Spleen (tissue), 11 donors: Measurements from ENCODE around the gene CCDC86. TPM values are rescaled to one million over a fixed set of nuclear protein-coding genes. Genes with fewer than 3 reads are reported as not detected.

Experiments used
- DNase-seq: peaks from one replicate; pipeline ENCODE4 v3.0.0-alpha.2; 2020
- H3K27ac ChIP-seq, 8 donors: fragments of 200-600 bp; sonication (generic) in 7 of 8; 1 replicate in 4 of 8; 2 replicates in 4 of 8; pipeline versions ENCODE4 v1.5.0 to v1.8.0; 2016 to 2021; ENCODE audit warnings: inconsistent platforms in 4 of 8, mild to moderate bottlenecking in 4 of 8, moderate library complexity in 1 of 8
- H3K27me3 ChIP-seq, 7 donors: fragments of 200-600 bp; sonication (generic) in 6 of 7; replicated peaks in 1 of 7; 1 replicate in 4 of 7; 2 replicates in 3 of 7; pipeline versions ENCODE4 v1.5.0 to v1.8.0; 2016 to 2021; ENCODE audit warnings: inconsistent platforms in 3 of 7, mild to moderate bottlenecking in 1 of 7
- H3K36me3 ChIP-seq, 6 donors: fragments of 200-600 bp; sonication (generic) in 5 of 6; 1 replicate in 4 of 6; 2 replicates in 2 of 6; pipeline versions ENCODE4 v1.5.0 to v1.8.0; 2016 to 2021; ENCODE audit warnings: inconsistent platforms in 2 of 6
- H3K4me1 ChIP-seq, 6 donors: fragments of 200-600 bp; sonication (generic) in 5 of 6; 1 replicate in 3 of 6; 2 replicates in 3 of 6; pipeline versions ENCODE4 v1.5.0 to v1.8.0; 2016 to 2021; ENCODE audit warnings: inconsistent platforms in 3 of 6
- H3K4me3 ChIP-seq, 8 donors: fragments of 200-600 bp; sonication (generic) in 7 of 8; 1 replicate in 4 of 8; 2 replicates in 4 of 8; pipeline versions ENCODE4 v1.5.0 to v1.8.0; 2016 to 2021; ENCODE audit warnings: inconsistent platforms in 4 of 8, mild to moderate bottlenecking in 4 of 8, moderate library complexity in 2 of 8
- H3K9me3 ChIP-seq, 8 donors: fragments of 200-600 bp; sonication (generic) in 7 of 8; 1 replicate in 4 of 8; 2 replicates in 4 of 8; pipeline versions ENCODE4 v1.5.0 to v1.8.0; 2016 to 2021; ENCODE audit warnings: inconsistent platforms in 4 of 8
- POLR2A ChIP-seq, 3 donors: fragments of 450-650 bp; IDR thresholded peaks; one replicate each; pipeline ENCODE4 v1.5.1; 2017; ENCODE audit warnings: antibody characterized with exemption in 3 of 3, mild to moderate bottlenecking in 1 of 3
- POLR2AphosphoS5 ChIP-seq, 3 donors: sonication (generic); formaldehyde crosslinking; IDR thresholded peaks; one replicate each; pipeline ENCODE4 v1.5.1; 2017; ENCODE audit warnings: antibody characterized with exemption in 3 of 3
- WGBS, 5 donors: extraction: QIAGEN DNeasy Blood & Tissue Kit in 3 of 5; methylation state at CpG; one replicate each; pipeline versions ENCODE4 v1.1.5 to v1.1.7; 2013 to 2018; 5-methylcytosine and 5-hydroxymethylcytosine counted together
- intact Hi-C: fragments of 100-400 bp; cut with DNase I; formaldehyde crosslinking; loops from one replicate; pipeline ENCODE4 v1.15.0; 2023; ENCODE audit warnings: low total_unique reads
- polyA plus RNA-seq, 3 donors: library from polyadenylated mRNA; stranded (reverse); fragments of 200-250 nt; gene quantifications; one replicate each; pipeline ENCODE4 v1.2.1, GENCODE V29; 2013
- total RNA-seq, 7 donors: library from RNA; depleted of rRNA in 3 of 7; stranded (reverse); fragments of >200 nt in 3 of 7; fragmentation: NEBNext Ultra II Directional in 4 of 7; extraction: Animal tissue kit (Norgen Biotek cat#: 25700) in 4 of 7; gene quantifications; one replicate each; pipeline versions ENCODE4 v1.1.0 to v1.2.1, GENCODE V29; 2016 to 2021
- TF ChIP-seq, protein P1 (sequence below), 11 experiments: fragments of 200-600 bp in 7 of 11; fragments of 450-650 bp in 4 of 11; sonication (generic) in 4 of 11; IDR thresholded peaks in 8 of 11; conservative IDR thresholded peaks in 3 of 11; 1 replicate in 7 of 11; 2 replicates in 4 of 11; pipeline versions ENCODE4 v1.4.0 to v1.8.0; 2016 to 2021; ENCODE audit warnings: antibody characterized with exemption in 11 of 11, inconsistent platforms in 4 of 11, mild to moderate bottlenecking in 1 of 11
- donor health status: healthy with polysubstance abuse.
- donor health status: DM: no; HTN: no; CAD: no; lungs with moderate emphysema.
- donor health status: DM: no; HTN: no; CAD: no.
- donor health status: Bipolar disorder and iron deficiency.
- donor health status: healthy.
- donor health status: DM: no; HTN: no; CAD: no.
- donor health status: DM: yes; HTN: yes; CAD: no.

CCDC86 gene
- total and polyA plus RNA-seq, 10 donors = 7.6 to 21.6 (median 12.3) TPM

GRCh38 chr11:60831501-60832079 lies 10.3 kb upstream of the CCDC86 start:
- no peaks in the 10 kb centered on the region for H3K36me3 ChIP-seq
- H3K9me3 ChIP-seq = no peaks in the 10 kb centered on the region
- WGBS, 5 donors = 51 to 67% (median 61%) methylated on average over 7 of the region's 7 CpGs
- H3K27me3 ChIP-seq = peaks cover 0 to 7% (median 0%) of the 10 kb centered on the region in 7 donors
- DNase-seq = no peak
- no peak overlapping the region for H3K4me3 ChIP-seq
- no peak for TF ChIP-seq POLR2A (IDR thresholded peaks at IDR 0.05)
- TF ChIP-seq POLR2AphosphoS5 (IDR thresholded peaks at IDR 0.05) = no peak
- TF ChIP-seq, protein P1, sequence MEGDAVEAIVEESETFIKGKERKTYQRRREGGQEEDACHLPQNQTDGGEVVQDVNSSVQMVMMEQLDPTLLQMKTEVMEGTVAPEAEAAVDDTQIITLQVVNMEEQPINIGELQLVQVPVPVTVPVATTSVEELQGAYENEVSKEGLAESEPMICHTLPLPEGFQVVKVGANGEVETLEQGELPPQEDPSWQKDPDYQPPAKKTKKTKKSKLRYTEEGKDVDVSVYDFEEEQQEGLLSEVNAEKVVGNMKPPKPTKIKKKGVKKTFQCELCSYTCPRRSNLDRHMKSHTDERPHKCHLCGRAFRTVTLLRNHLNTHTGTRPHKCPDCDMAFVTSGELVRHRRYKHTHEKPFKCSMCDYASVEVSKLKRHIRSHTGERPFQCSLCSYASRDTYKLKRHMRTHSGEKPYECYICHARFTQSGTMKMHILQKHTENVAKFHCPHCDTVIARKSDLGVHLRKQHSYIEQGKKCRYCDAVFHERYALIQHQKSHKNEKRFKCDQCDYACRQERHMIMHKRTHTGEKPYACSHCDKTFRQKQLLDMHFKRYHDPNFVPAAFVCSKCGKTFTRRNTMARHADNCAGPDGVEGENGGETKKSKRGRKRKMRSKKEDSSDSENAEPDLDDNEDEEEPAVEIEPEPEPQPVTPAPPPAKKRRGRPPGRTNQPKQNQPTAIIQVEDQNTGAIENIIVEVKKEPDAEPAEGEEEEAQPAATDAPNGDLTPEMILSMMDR (IDR thresholded peaks at IDR 0.05 in 8 of 11, conservative IDR thresholded peaks at IDR 0.05 in 3 of 11) = no peak
- intact Hi-C loops = loop anchor here (2.0 to 5.0 kb wide), 2 partner anchors 56 to 353 kb away; no protein-coding TSS in a partner anchor
- H3K27ac ChIP-seq = no peak overlapping the region
- H3K4me1 ChIP-seq = peaks cover 0 to 30% (median 7%) of the 10 kb centered on the region in 6 donors

GRCh38 chr11:60834742-60835533 lies 7.0 kb upstream of the CCDC86 start:
- WGBS, 5 donors = 56 to 66% (median 59%) methylated on average over 7 of the region's 7 CpGs
- TF ChIP-seq POLR2AphosphoS5 (IDR thresholded peaks at IDR 0.05) (no peak), POLR2A (IDR thresholded peaks at IDR 0.05) (no peak)
- TF ChIP-seq, protein P1 (IDR thresholded peaks at IDR 0.05 in 8 of 11, conservative IDR thresholded peaks at IDR 0.05 in 3 of 11) = no peak
- H3K4me3 ChIP-seq = no peak overlapping the region
- peaks cover 0 to 30% (median 7%) of the 10 kb centered on the region in 6 donors for H3K4me1 ChIP-seq
- DNase-seq = no peak
- H3K9me3 ChIP-seq = no peaks in the 10 kb centered on the region
- H3K27me3 ChIP-seq = peaks cover 0 to 7% (median 0%) of the 10 kb centered on the region in 7 donors
- H3K27ac ChIP-seq = peak overlapping the region in 2 of 8 donors; percentile 45 to 47
- no peaks in the 10 kb centered on the region for H3K36me3 ChIP-seq
- intact Hi-C loops = loop anchor here (5.0 kb wide), 1 partner anchor 52 kb away; no protein-coding TSS in a partner anchor

DNA sequence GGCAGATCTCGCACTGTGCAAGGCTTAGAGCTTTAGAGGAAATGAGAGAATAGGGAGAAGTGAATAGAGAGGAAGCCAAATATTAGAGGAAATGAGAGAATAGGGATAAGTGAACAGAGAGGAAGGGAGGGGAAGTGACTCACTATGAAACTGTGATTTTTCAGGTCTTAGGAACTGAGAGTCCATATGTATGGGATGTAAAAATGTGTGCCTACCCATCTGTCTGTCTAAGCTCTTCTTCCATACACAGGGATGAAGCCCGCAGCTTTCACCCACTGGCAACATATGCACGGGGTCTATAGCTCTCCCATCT lies 6.4 kb upstream of the CCDC86 start:
- Histone ChIP-seq H3K4me1 (peaks cover 0 to 29% (median 6%) of the 10 kb centered on the region in 6 donors), H3K27ac (peak overlapping the region in 2 of 8 donors; percentile 45 to 47), H3K9me3 (no peaks in the 10 kb centered on the region), H3K27me3 (peaks cover 0 to 7% (median 0%) of the 10 kb centered on the region in 7 donors), H3K36me3 (no peaks in the 10 kb centered on the region), H3K4me3 (no peak overlapping the region)
- TF ChIP-seq POLR2A (IDR thresholded peaks at IDR 0.05) = no peak
- TF ChIP-seq, protein P1 (IDR thresholded peaks at IDR 0.05 in 8 of 11, conservative IDR thresholded peaks at IDR 0.05 in 3 of 11) = no peak
- TF ChIP-seq POLR2AphosphoS5 (IDR thresholded peaks at IDR 0.05) = no peak
- 50 to 76% (median 73%) methylated on average over 3 of the region's 3 CpGs for WGBS, 5 donors
- no peak for DNase-seq
- intact Hi-C loops = no loop called here

DNA sequence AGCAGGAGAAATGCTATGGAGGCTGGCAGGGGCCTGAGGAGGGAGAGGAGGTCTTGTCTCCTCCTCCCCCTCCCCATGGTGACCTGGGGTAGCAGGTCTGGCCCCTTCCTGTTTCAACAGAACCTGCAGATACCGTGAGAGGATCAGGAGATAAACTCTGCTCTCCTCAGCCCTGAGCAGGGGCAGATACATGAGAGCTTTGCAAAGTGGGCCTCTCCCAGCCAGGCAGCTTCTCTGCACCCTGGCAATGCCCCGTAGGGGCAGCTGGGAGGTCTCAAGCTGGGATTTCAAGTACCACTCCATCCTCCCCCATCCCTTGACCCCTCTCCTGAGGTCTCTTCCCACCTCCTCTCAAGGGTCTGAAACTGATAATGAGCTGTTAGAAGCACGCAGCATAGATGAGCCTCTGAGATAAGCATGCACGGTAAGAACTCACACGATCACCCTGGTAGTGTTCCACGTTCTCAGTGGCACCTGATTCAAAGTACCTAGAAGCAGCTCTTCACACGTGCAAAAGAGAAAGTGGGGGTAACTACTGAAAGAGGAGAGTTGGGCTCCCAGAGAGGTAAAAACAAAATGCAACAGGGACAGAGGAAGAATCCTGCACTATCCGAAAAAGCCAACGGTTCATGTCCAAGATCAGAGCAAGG lies 4.9 kb upstream of the CCDC86 start:
- Histone ChIP-seq H3K27me3 (no peaks in the 10 kb centered on the region), H3K36me3 (no peaks in the 10 kb centered on the region), H3K4me1 (peaks cover 0 to 29% (median 13%) of the 10 kb centered on the region in 6 donors), H3K27ac (no peak overlapping the region), H3K9me3 (no peaks in the 10 kb centered on the region), H3K4me3 (no peak overlapping the region)
- TF ChIP-seq, protein P1 (IDR thresholded peaks at IDR 0.05 in 8 of 11, conservative IDR thresholded peaks at IDR 0.05 in 3 of 11) = no peak
- TF ChIP-seq POLR2AphosphoS5 (IDR thresholded peaks at IDR 0.05) (no peak), POLR2A (IDR thresholded peaks at IDR 0.05) (no peak)
- no peak for DNase-seq
- intact Hi-C loops = no loop called here
- WGBS, 5 donors = 69 to 77% (median 71%) methylated on average over 7 to 9 of the region's 9 CpGs
